IMR-90 (cell line): ENCODE results near the gene MYBL2. TPM values are rescaled to one million over a fixed set of nuclear protein-coding genes. Genes with fewer than 3 reads are reported as not detected.
A peak's percentile ranks its signal among the peaks of the same experiment; 100 is the strongest.

Source experiments
- ATAC-seq: fragments of 200-7000 bp; cut with Tn5 transposase; 2 replicates; pipeline ENCODE4 v1.9.1; 2020; ENCODE audit warnings: low read depth, mild to moderate bottlenecking, moderate library complexity
- BruUV-seq: library from RNA; stranded (reverse); fragments of 400-500 nt; replicated peaks from 2 replicates; lab custom pipeline; 2021; lab: Mats Ljungman, UMichigan
- CTCF ChIA-PET: fragments of 300-600 bp; formaldehyde crosslinking; extraction: SDS; loops from one replicate; lab custom pipeline; 2021; ENCODE audit warnings: antibody characterized with exemption; lab: Yijun Ruan, JAX
- POLR2A ChIA-PET: fragments of 300-600 bp; sonication (Branson Sonifier 250); formaldehyde crosslinking; loops from one replicate; lab custom pipeline; 2022; ENCODE audit warnings: antibody characterized with exemption; ENCODE audit not compliant: unreplicated experiment; lab: Charles Lee
- DNase-seq: peaks from one replicate; pipeline ENCODE4 v3.0.0; 2013
- H2AFZ ChIP-seq: replicated peaks from 2 replicates; pipeline ENCODE3; 2013; ENCODE audit warnings: low read length, mild to moderate bottlenecking; ENCODE audit not compliant: poor library complexity
- H2AK5ac ChIP-seq: 2 replicates; pipeline ENCODE4 v1.6.1; 2013; ENCODE audit warnings: low read depth, low read length, inconsistent platforms
- H2AK9ac ChIP-seq: replicated peaks from 2 replicates; pipeline ENCODE3; 2013; ENCODE audit warnings: mild to moderate bottlenecking, low read depth, low read length, moderate library complexity; ENCODE audit not compliant: poor library complexity
- H2BK120ac ChIP-seq: 2 replicates; pipeline ENCODE4 v1.6.1; 2013; ENCODE audit warnings: low read depth, low read length, inconsistent platforms
- H2BK15ac ChIP-seq: 3 replicates; pipeline ENCODE4 v1.6.1; 2013; ENCODE audit warnings: low read depth, low read length, inconsistent platforms
- H2BK20ac ChIP-seq: 2 replicates; pipeline ENCODE4 v1.6.1; 2013; ENCODE audit warnings: low read depth, mild to moderate bottlenecking, inconsistent platforms, low read length, moderate library complexity
- H2BK5ac ChIP-seq: 2 replicates; pipeline ENCODE4 v1.6.1; 2013; ENCODE audit warnings: mild to moderate bottlenecking, low read depth, low read length, inconsistent platforms; ENCODE audit not compliant: poor library complexity, severe bottlenecking
- H3K14ac ChIP-seq: replicated peaks from 2 replicates; pipeline ENCODE4 v1.6.1; 2013; ENCODE audit warnings: low read depth, low read length, inconsistent platforms
- H3K18ac ChIP-seq: 2 replicates; pipeline ENCODE4 v1.6.1; 2013; ENCODE audit warnings: low read depth, low read length, control low read depth
- H3K23ac ChIP-seq: 2 replicates; pipeline ENCODE4 v1.6.1; 2013; ENCODE audit warnings: low read depth, low read length, inconsistent platforms
- H3K27ac ChIP-seq: 2 replicates; pipeline ENCODE4 v1.5.1; 2013; ENCODE audit warnings: mild to moderate bottlenecking, control low read depth, low read length; ENCODE audit not compliant: insufficient read depth
- H3K27me3 ChIP-seq: 2 replicates; pipeline ENCODE4 v1.6.1; 2013; ENCODE audit warnings: low read length; ENCODE audit not compliant: control insufficient read depth, insufficient read depth
- H3K36me3 ChIP-seq: 2 replicates; pipeline ENCODE4 v1.6.1; 2013; ENCODE audit warnings: low read length, mixed read lengths; ENCODE audit not compliant: control insufficient read depth, insufficient read depth
- H3K4ac ChIP-seq: 2 replicates; pipeline ENCODE4 v1.6.1; 2013; ENCODE audit warnings: low read depth, low read length, inconsistent platforms
- H3K4me1 ChIP-seq: 2 replicates; pipeline ENCODE4 v1.6.1; 2013; ENCODE audit warnings: low read length, mixed read lengths; ENCODE audit not compliant: control insufficient read depth, insufficient read depth
- H3K4me2 ChIP-seq: 2 replicates; pipeline ENCODE4 v1.6.1; 2013; ENCODE audit warnings: low read depth, mild to moderate bottlenecking, control low read depth, low read length, moderate library complexity
- H3K4me3 ChIP-seq: 2 replicates; pipeline ENCODE4 v1.5.1; 2013; ENCODE audit warnings: low read depth, mild to moderate bottlenecking, control low read depth, low read length, moderate library complexity; ENCODE audit not compliant: insufficient read depth
- H3K56ac ChIP-seq: 2 replicates; pipeline ENCODE4 v1.6.1; 2013; ENCODE audit warnings: low read length, inconsistent platforms; ENCODE audit not compliant: insufficient read depth; ENCODE audit errors: extremely low read depth
- H3K79me1 ChIP-seq, 2 experiments: 2 replicates each; pipeline ENCODE4 v1.6.1; 2013; ENCODE audit warnings: low read length in 2 of 2, inconsistent platforms in 1 of 2, low read depth in 1 of 2
- H3K9ac ChIP-seq: 2 replicates; pipeline ENCODE4 v1.6.1; 2013; ENCODE audit warnings: low read depth, low read length, control low read depth
- H3K9me1 ChIP-seq: 2 replicates; pipeline ENCODE4 v1.6.1; 2013; ENCODE audit warnings: low read length, inconsistent platforms; ENCODE audit not compliant: insufficient read depth
- H3K9me3 ChIP-seq: 2 replicates; pipeline ENCODE4 v1.6.1; 2013; ENCODE audit warnings: low read length; ENCODE audit not compliant: control insufficient read depth, insufficient read depth
- H4K20me1 ChIP-seq: 2 replicates; pipeline ENCODE4 v1.6.1; 2013; ENCODE audit warnings: low read length, inconsistent platforms; ENCODE audit not compliant: insufficient read depth
- H4K5ac ChIP-seq: 2 replicates; pipeline ENCODE4 v1.6.1; 2013; ENCODE audit warnings: mild to moderate bottlenecking, low read depth, low read length, control low read depth
- H4K8ac ChIP-seq, 2 experiments: 2 replicates each; pipeline ENCODE4 v1.6.1; 2013; ENCODE audit warnings: low read depth in 2 of 2, low read length in 2 of 2, control low read depth in 1 of 2, inconsistent platforms in 1 of 2
- H4K91ac ChIP-seq: 2 replicates; pipeline ENCODE4 v1.6.1; 2013; ENCODE audit warnings: low read depth, low read length, inconsistent platforms; ENCODE audit not compliant: insufficient read depth
- BHLHE40 ChIP-seq: fragments of 150-350 bp; IDR thresholded peaks from 2 replicates; pipeline ENCODE4 v1.6.1; 2016; ENCODE audit warnings: mild to moderate bottlenecking, low read depth, low read length
- CHD1 ChIP-seq: IDR thresholded peaks from 2 replicates; pipeline ENCODE4 v1.6.1; 2012; ENCODE audit warnings: low read depth, low read length, improper control_type of control experiment
- CTCF ChIP-seq: conservative IDR thresholded peaks from 2 replicates; pipeline ENCODE4 v1.5.1; 2012; ENCODE audit warnings: mild to moderate bottlenecking, low read depth, low read length, improper control_type of control experiment
- FOS ChIP-seq: fragments of 150-350 bp; IDR thresholded peaks from 2 replicates; pipeline ENCODE4 v1.6.1; 2016; ENCODE audit warnings: low read depth, low read length
- MAFK ChIP-seq: IDR thresholded peaks from 2 replicates; pipeline ENCODE4 v1.6.1; 2012; ENCODE audit warnings: low read depth, low read length, improper control_type of control experiment
- NFE2L2 ChIP-seq: fragments of 150-350 bp; IDR thresholded peaks from 2 replicates; pipeline ENCODE4 v1.6.1; 2016; ENCODE audit warnings: low read depth, mild to moderate bottlenecking, low read length
- RAD21 ChIP-seq: IDR thresholded peaks from 2 replicates; pipeline ENCODE4 v1.6.1; 2012; ENCODE audit warnings: low read length, improper control_type of control experiment
- RCOR1 ChIP-seq: IDR thresholded peaks from 2 replicates; pipeline ENCODE4 v1.6.1; 2012; ENCODE audit warnings: mild to moderate bottlenecking, low read length, improper control_type of control experiment; ENCODE audit not compliant: insufficient replicate concordance
- RFX5 ChIP-seq: IDR thresholded peaks from 2 replicates; pipeline ENCODE4 v1.8.0; 2012; ENCODE audit warnings: low read depth, mild to moderate bottlenecking, low read length, moderate library complexity
- SMC3 ChIP-seq: fragments of 150-350 bp; IDR thresholded peaks from 2 replicates; pipeline ENCODE4 v1.6.1; 2016; ENCODE audit warnings: low read depth, mild to moderate bottlenecking, antibody characterized with exemption, low read length, moderate library complexity
- USF2 ChIP-seq: fragments of 150-350 bp; IDR thresholded peaks from 2 replicates; pipeline ENCODE4 v1.6.1; 2017; ENCODE audit warnings: mild to moderate bottlenecking, antibody characterized with exemption, low read length, low read depth
- WGBS, 2 experiments: methylation state at CpG; one replicate each; pipeline versions ENCODE4 v1.1.5 to v1.1.7; 2013; ENCODE audit warnings: missing lambda C conversion rate in 2 of 2; ENCODE audit not compliant: insufficient read length in 1 of 2; ENCODE audit errors: extremely low coverage in 2 of 2; 5-methylcytosine and 5-hydroxymethylcytosine counted together
- dilution Hi-C: fragments of 300-500 bp; cut with HindIII; formaldehyde crosslinking; loops from one replicate; pipeline ENCODE4 v1.14.3; 2018; ENCODE audit warnings: low sequenced_read_pairs; ENCODE audit not compliant: unreplicated experiment
- in situ Hi-C: fragments of 300-500 bp; cut with MboI; formaldehyde crosslinking; loops from 3 replicates; pipeline ENCODE4 v1.14.3; 2019; ENCODE audit warnings: low sequenced_read_pairs, inconsistent platforms, mixed read lengths
- intact Hi-C: fragments of 100-400 bp; cut with micrococcal nuclease; formaldehyde crosslinking; loops from 2 replicates; pipeline ENCODE4 v1.10.0; 2022
- polyA plus RNA-seq, 3 experiments: library from polyadenylated mRNA; depleted of rRNA; stranded (reverse); fragments of >200 nt; gene quantifications; 2 replicates each; pipeline ENCODE4 v1.2.3, GENCODE V29; 2012; ENCODE audit warnings: low replicate concordance in 1 of 3
- total RNA-seq: library from RNA; depleted of rRNA; stranded (reverse); fragments of >200 nt; gene quantifications from 2 replicates; pipeline ENCODE4 v1.2.3, GENCODE V29; 2012

Gene MYBL2
- total and polyA plus RNA-seq, 2 of the 4 experiments (the other 2 are of a cell fraction) = 12.4 to 23.1 TPM

DNA sequence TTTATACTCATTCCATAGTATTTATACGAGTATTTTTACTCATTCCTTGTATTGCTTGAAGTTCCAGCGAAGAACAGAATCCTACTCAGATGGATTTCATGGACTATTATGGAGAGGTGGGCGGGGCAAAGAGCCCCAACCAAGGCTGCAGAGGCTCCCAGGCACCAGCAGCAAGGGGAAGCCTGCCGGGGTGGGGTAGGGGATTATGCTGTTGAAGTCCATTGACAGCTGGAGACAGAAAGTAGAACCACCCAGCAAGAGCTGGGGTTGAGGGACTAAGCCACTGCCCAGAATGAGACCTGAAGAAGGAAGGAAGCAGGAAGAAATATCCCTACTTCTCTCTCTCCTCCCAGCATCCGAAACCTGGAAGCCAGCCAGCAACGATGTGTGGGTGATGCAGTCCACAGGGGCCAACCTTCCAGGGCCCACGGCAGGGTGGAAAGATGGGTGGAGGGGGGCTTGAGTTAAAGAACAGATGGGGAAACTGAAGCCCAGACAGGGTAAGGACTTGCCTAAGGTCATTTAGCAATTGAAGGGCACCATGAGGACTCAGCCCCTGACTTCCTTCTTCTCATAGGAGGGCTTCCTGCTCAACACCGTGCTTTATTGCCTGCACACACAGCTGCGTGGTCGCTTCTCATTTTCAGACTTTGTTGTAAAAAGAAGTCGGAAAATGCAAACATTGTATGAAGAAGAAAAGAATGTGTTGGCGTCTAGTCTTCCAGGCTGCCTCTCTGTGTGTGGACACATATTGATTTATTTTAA, 78.2 kb downstream of the MYBL2 start (continued):
- TF ChIP-seq MAFK (no peak), RAD21 (no peak)

DNA sequence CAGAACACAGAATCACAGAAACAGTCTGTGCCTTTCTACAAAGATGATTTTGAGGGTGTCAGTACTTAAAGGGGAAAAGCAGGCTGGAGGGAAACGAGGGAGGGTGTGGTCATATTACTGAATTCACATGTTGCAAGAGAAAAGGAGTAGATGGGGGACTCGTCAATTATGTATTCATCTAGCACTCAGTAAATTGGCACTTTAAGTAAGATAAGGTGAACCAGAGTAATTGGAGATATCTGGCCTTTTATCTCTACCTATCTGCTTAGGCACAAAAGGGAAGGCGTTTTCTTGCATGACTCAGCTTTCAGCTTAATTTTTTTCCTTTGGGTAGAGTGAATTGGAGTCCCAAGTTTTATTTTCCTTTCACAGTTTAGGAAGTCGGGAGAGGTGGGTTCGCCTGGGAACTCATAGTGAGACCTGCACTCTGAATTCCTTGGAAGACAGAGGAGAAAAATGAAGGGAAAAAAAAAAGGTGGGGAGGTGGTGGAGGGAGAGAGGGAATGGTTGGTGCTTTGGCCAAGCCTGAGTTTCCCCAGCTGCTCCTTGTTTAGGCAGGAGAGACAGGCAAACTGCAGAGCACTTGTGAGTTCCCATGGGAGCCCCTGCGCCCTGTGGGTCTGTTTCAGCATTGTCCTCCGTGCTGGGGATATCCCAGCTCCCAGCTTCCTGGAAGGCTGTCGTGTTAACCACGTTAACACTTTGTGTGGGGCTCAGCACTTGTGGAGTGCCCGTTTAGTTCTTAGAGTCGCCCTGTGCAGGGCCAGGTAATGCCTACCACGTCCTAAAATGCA, 79.6 kb downstream of the MYBL2 start:
- Histone ChIP-seq H3K4ac (no peak overlapping the region), H3K36me3 (no peaks in the 10 kb centered on the region), H3K27me3 (no peaks in the 10 kb centered on the region; the same call in 1 of the 2 replicates), H3K18ac (no peak overlapping the region), H2AK5ac (no peak overlapping the region), H2BK5ac (no peak overlapping the region), H4K91ac (no peak overlapping the region), H2BK15ac (no peak overlapping the region), H3K9me1 (peaks cover 7% of the 10 kb centered on the region), H2AFZ (peak overlapping the region; percentile 63), H4K20me1 (no peaks in the 10 kb centered on the region), H3K56ac (no peak overlapping the region), H3K4me2 (no peak overlapping the region), H3K79me1 (no peaks in the 10 kb centered on the region), H3K27ac (no peak overlapping the region), H3K4me1 (peaks cover 4% of the 10 kb centered on the region), H3K23ac (no peak overlapping the region), H4K5ac (no peak overlapping the region), H3K4me3 (no peak overlapping the region), H2AK9ac (no peak overlapping the region), H2BK20ac (no peak overlapping the region; the same call in 1 of the 2 replicates), H2BK120ac (no peak overlapping the region), H3K9ac (no peak overlapping the region), H4K8ac (no peak overlapping the region), H3K14ac (no peak overlapping the region), H3K9me3 (no peaks in the 10 kb centered on the region)
- DNase-seq (no peak), ATAC-seq (no peak)
- ChIA-PET CTCF (no interaction called here), POLR2A (no interaction called here)
- in situ Hi-C loops (no loop called here), intact Hi-C loops (loop anchor here (5.0 kb wide), 1 partner anchor 209 kb away; no protein-coding TSS in a partner anchor), dilution Hi-C loops (no loop called here)
- WGBS, 2 experiments = 63% methylated on average over 2 of the region's 12 CpGs; no CpG with 5 or more reads in 1 of the 2 experiments
- BruUV-seq = no TSS peak
- TF ChIP-seq BHLHE40 (no peak), SMC3 (no peak), RCOR1 (no peak), USF2 (no peak), CHD1 (no peak), NFE2L2 (no peak), MAFK (no peak), FOS (no peak), RFX5 (no peak), CTCF (no peak)
